HepG2 (cell line): ENCODE results near the gene GPATCH2. TPM values are rescaled to one million over a fixed set of nuclear protein-coding genes. Genes with fewer than 3 reads are reported as not detected.

Source experiments
- ATAC-seq: fragments of 200-7000 bp; cut with Tn5 transposase; 3 replicates; pipeline ENCODE4 v1.9.1; 2020; ENCODE audit warnings: mild to moderate bottlenecking, moderate library complexity
- BruUV-seq: library from RNA; stranded (reverse); fragments of 400-500 nt; replicated peaks from 2 replicates; lab custom pipeline; 2021; lab: Mats Ljungman, UMichigan
- CTCF ChIA-PET: fragments of 300-600 bp; formaldehyde crosslinking; extraction: SDS; loops from one replicate; lab custom pipeline; 2021; ENCODE audit warnings: low total read pairs, inconsistent platforms, low intra/inter-chr PET ratio; lab: Yijun Ruan, JAX
- POLR2A ChIA-PET: fragments of 350-600 bp; sonication (Branson Sonifier 250); formaldehyde crosslinking; loops from one replicate; lab custom pipeline; 2020; ENCODE audit warnings: antibody characterized with exemption, inconsistent platforms; lab: Yijun Ruan, JAX
- DNase-seq: peaks from one replicate; pipeline ENCODE4 v3.0.0-alpha.2; 2015; ENCODE audit warnings: low spot score
- FAIRE-seq: peaks from 3 replicates; lab custom pipeline; 2011; peaks lifted over from hg19 to GRCh38; lab: Jason Lieb, UNC
- H2AFZ ChIP-seq: one replicate; pipeline ENCODE4 v1.6.1; 2011; ENCODE audit warnings: low read length, inconsistent platforms
- H3K27ac ChIP-seq: fragments of 300-600 bp; 3 replicates; pipeline ENCODE4 v1.8.0; 2011; ENCODE audit warnings: mixed run types, mild to moderate bottlenecking, mixed read lengths, low read length, inconsistent platforms; ENCODE audit not compliant: insufficient read depth; ENCODE audit errors: extremely low read length
- H3K27me3 ChIP-seq, 2 experiments: fragments of 200-600 bp in 1 of 2; 2 replicates in 1 of 2; 3 replicates in 1 of 2; pipeline versions ENCODE4 v1.6.0 to v1.8.0; 2011; ENCODE audit warnings: low read length in 2 of 2, mild to moderate bottlenecking in 2 of 2, moderate library complexity in 2 of 2, inconsistent platforms in 1 of 2; ENCODE audit not compliant: insufficient read depth in 2 of 2, control insufficient read depth in 1 of 2
- H3K36me3 ChIP-seq, 2 experiments: fragments of 200-600 bp in 1 of 2; replicated peaks in 1 of 2; 2 replicates in 1 of 2; 3 replicates in 1 of 2; pipeline versions ENCODE4 v1.5.1 to v1.8.0; 2011; ENCODE audit warnings: low read length in 2 of 2, inconsistent platforms in 1 of 2; ENCODE audit not compliant: insufficient read depth in 2 of 2, control insufficient read depth in 1 of 2
- H3K4me1 ChIP-seq: 2 replicates; pipeline ENCODE4 v1.5.1; 2012; ENCODE audit warnings: low read length, inconsistent platforms; ENCODE audit not compliant: insufficient read depth
- H3K4me2 ChIP-seq: 2 replicates; pipeline ENCODE4 v1.6.0; 2011; ENCODE audit warnings: low read depth, low read length, inconsistent platforms
- H3K4me3 ChIP-seq, 3 experiments: fragments of 200-600 bp in 1 of 3; sonication (generic), shearing (Covaris generic) in 1 of 3; replicated peaks in 1 of 3; 2 replicates each; pipeline ENCODE4 v1.5.1; 2011 to 2016; ENCODE audit warnings: low read length in 3 of 3, inconsistent platforms in 2 of 3, low read depth in 2 of 3, mild to moderate bottlenecking in 2 of 3, control low read depth in 1 of 3, mixed read lengths in 1 of 3; ENCODE audit not compliant: insufficient read depth in 1 of 3
- H3K79me2 ChIP-seq: one replicate; pipeline ENCODE4 v1.6.1; 2011; ENCODE audit warnings: low read length, inconsistent platforms; ENCODE audit not compliant: insufficient read depth
- H3K9ac ChIP-seq: 2 replicates; pipeline ENCODE4 v1.6.0; 2011; ENCODE audit warnings: mild to moderate bottlenecking, low read depth, low read length, inconsistent platforms; ENCODE audit not compliant: insufficient read depth
- H3K9me3 ChIP-seq: 2 replicates; pipeline ENCODE4 v1.5.1; 2012; ENCODE audit warnings: mild to moderate bottlenecking, low read length
- H4K20me1 ChIP-seq: 2 replicates; pipeline ENCODE4 v1.6.0; 2011; ENCODE audit warnings: inconsistent platforms, mild to moderate bottlenecking, low read length, moderate library complexity; ENCODE audit not compliant: insufficient read depth
- IKZF1 ChIP-seq: fragments of 450-650 bp; IDR thresholded peaks from 2 replicates; pipeline ENCODE4 v1.7.1; 2016
- STAT6 ChIP-seq: sonication (generic); formaldehyde crosslinking; IDR thresholded peaks from 2 replicates; pipeline ENCODE4 v1.4.0; 2020; ENCODE audit warnings: missing genetic modification reagents, mild to moderate bottlenecking, borderline replicate concordance
- ZNF20 ChIP-seq: sonication (generic); formaldehyde crosslinking; IDR thresholded peaks from 2 replicates; pipeline ENCODE4 v1.4.0; 2020; ENCODE audit warnings: mild to moderate bottlenecking, moderate library complexity, missing genetic modification reagents
- ZNF646 ChIP-seq: sonication (generic); formaldehyde crosslinking; IDR thresholded peaks from 2 replicates; pipeline ENCODE4 v1.9.0; 2021; ENCODE audit warnings: mild to moderate bottlenecking, missing genetic modification reagents
- WGBS: methylation state at CpG from one replicate; pipeline ENCODE4 v1.1.6; 2017; ENCODE audit warnings: low lambda C conversion rate; 5-methylcytosine and 5-hydroxymethylcytosine counted together
- in situ Hi-C: cut with HindIII; loops from 2 replicates; pipeline ENCODE4 v1.10.0; 2017; ENCODE audit warnings: low pct_unique_long_range_greater_than_20kb; ENCODE audit not compliant: extremely low pct_ligation_motif_present
- intact Hi-C: fragments of 100-400 bp; cut with micrococcal nuclease; formaldehyde crosslinking; loops from one replicate; pipeline ENCODE4 v1.10.0; 2022; ENCODE audit not compliant: unreplicated experiment
- polyA plus RNA-seq, 8 experiments: library from polyadenylated mRNA; depleted of rRNA in 3 of 8; stranded (reverse) in 7 of 8; unstranded in 1 of 8; fragments of >200 nt; fragmentation: Illumina TruSeq in 4 of 8; extraction: Trizol in 4 of 8; gene quantifications; 2 replicates each; pipeline versions ENCODE4 v1.2.1 to v1.2.3, GENCODE V29; 2011 to 2016; ENCODE audit warnings: low read depth in 4 of 8, missing spikeins in 1 of 8, mixed read lengths in 1 of 8; ENCODE audit not compliant: insufficient read depth in 1 of 8
- total RNA-seq, 5 experiments: library from RNA; depleted of rRNA; stranded (reverse); fragments of >200 nt; fragmentation: Illumina TruSeq; extraction: Trizol; gene quantifications; 2 replicates each; pipeline ENCODE4 v1.2.3, GENCODE V29; 2016; ENCODE audit warnings: low read depth in 1 of 5

Gene GPATCH2
- total and polyA plus RNA-seq, 2 of the 13 experiments (the other 11 are each of a cell fraction or from before 2014, with no cell fraction given), result 3.5 to 15.7 TPM

GRCh38 chr1:217471403-217471802 is 159.5 kb downstream of the GPATCH2 start:
- Histone ChIP-seq H3K4me3 (no peak overlapping the region), H3K79me2 (no peaks in the 10 kb centered on the region), H4K20me1 (no peaks in the 10 kb centered on the region), H3K27me3 (no peaks in the 10 kb centered on the region), H3K9ac (no peak overlapping the region), H3K4me1 (peaks cover 5% of the 10 kb centered on the region; the same call in 1 of the 2 replicates), H3K4me2 (no peak overlapping the region), H3K9me3 (no peaks in the 10 kb centered on the region), H2AFZ (no peak overlapping the region), H3K27ac (no peak overlapping the region)
- BruUV-seq, result no TSS peak
- DNase-seq (no peak), ATAC-seq (no peak)
- POLR2A ChIA-PET, result no interaction called here
- no peak for TF ChIP-seq IKZF1
- TF ChIP-seq ZNF20 (CRISPR knock-in tag), result no peak
- TF ChIP-seq ZNF646 (CRISPR knock-in tag), result no peak
- no peak for TF ChIP-seq STAT6 (CRISPR knock-in tag)
- TF ChIP-seq, all 625 proteins: peak for 0
- H3K36me3 ChIP-seq, result no peaks in the 10 kb centered on the region
- intact Hi-C loops, result no loop called here
- WGBS, result 97% methylated on average over 1 of the region's 1 CpG
- in situ Hi-C loops, result no loop called here
- CTCF ChIA-PET, result no interaction called here
- FAIRE-seq, result no peak
